Glutamatergic neuron (in vitro differentiated cells): ENCODE results near the gene ZNRF1. TPM values are rescaled to one million over a fixed set of nuclear protein-coding genes. Genes with fewer than 3 reads are reported as not detected.
"Not testable (repeated sequence)": the region's sequence is repeated elsewhere in the genome, so short reads cannot be mapped to it uniquely, and the experiment has no call there.

Experiments used
- DNase-seq: peaks from one replicate; pipeline ENCODE4 v3.0.0; 2022
- H3K27ac Mint-ChIP-seq: one replicate; pipeline ENCODE4 v1.8.0; 2020; ENCODE audit warnings: mild to moderate bottlenecking, mixed read lengths, inconsistent platforms; ENCODE audit not compliant: unreplicated experiment
- H3K27me3 Mint-ChIP-seq: one replicate; pipeline ENCODE4 v1.8.0; 2020; ENCODE audit warnings: mild to moderate bottlenecking, moderate library complexity, mixed read lengths, inconsistent platforms; ENCODE audit not compliant: unreplicated experiment
- H3K36me3 Mint-ChIP-seq: one replicate; pipeline ENCODE4 v1.8.0; 2020; ENCODE audit warnings: mild to moderate bottlenecking, mixed read lengths, inconsistent platforms; ENCODE audit not compliant: unreplicated experiment
- H3K4me1 Mint-ChIP-seq: one replicate; pipeline ENCODE4 v1.8.0; 2020; ENCODE audit warnings: mild to moderate bottlenecking, low read depth, mixed read lengths, inconsistent platforms; ENCODE audit not compliant: unreplicated experiment
- H3K4me3 Mint-ChIP-seq: one replicate; pipeline ENCODE4 v1.8.0; 2020; ENCODE audit warnings: mild to moderate bottlenecking, mixed read lengths, inconsistent platforms; ENCODE audit not compliant: unreplicated experiment
- H3K9me3 Mint-ChIP-seq: one replicate; pipeline ENCODE4 v1.8.0; 2020; ENCODE audit warnings: mild to moderate bottlenecking, moderate library complexity, mixed read lengths, inconsistent platforms; ENCODE audit not compliant: unreplicated experiment
- CTCF ChIP-seq: fragments of 200-600 bp; sonication (generic); IDR thresholded peaks from one replicate; pipeline ENCODE4 v1.5.0; 2021; ENCODE audit not compliant: partially characterized antibody, unreplicated experiment
- total RNA-seq: library from RNA; stranded (reverse); fragmentation: NEBNext Ultra II Directional; extraction: Animal tissue kit (Norgen Biotek cat#: 25700); gene quantifications from one replicate; pipeline ENCODE4 v1.2.1, GENCODE V29; 2021; ENCODE audit not compliant: unreplicated experiment

The ZNRF1 gene
- total RNA-seq, 1 donor from 2014 or later, result 55.3 TPM

- H3K27me3 Mint-ChIP-seq, result no peaks in the 10 kb centered on the region
- peak within 1 kb of the TSS; percentile 73 for H3K27ac Mint-ChIP-seq
- no peaks in the 10 kb centered on the region for H3K9me3 Mint-ChIP-seq
- no peaks in the 10 kb centered on the region for H3K36me3 Mint-ChIP-seq
- no peak for TF ChIP-seq CTCF
- peak; percentile 98 for DNase-seq
- peaks cover 1% of the 10 kb centered on the region for H3K4me1 Mint-ChIP-seq
- H3K4me3 Mint-ChIP-seq, result peak within 1 kb of the TSS; percentile 87
Measured at GRCh38 chr16:74984529-74985296, 14.1 kb upstream of the ZNRF1 start, which contains the start of gene WDR59. WDR59 (minus strand) TSS chr16:74985123; CDS start chr16:74985017, 106 bp downstream.

GRCh38 chr16:74987027-74987681 lies 11.7 kb upstream of the ZNRF1 start:
- Mint-ChIP-seq H3K27me3 (no peaks in the 10 kb centered on the region), H3K9me3 (peaks cover 2% of the 10 kb centered on the region), H3K36me3 (no peaks in the 10 kb centered on the region), H3K27ac (no peak overlapping the region), H3K4me1 (peaks cover 1% of the 10 kb centered on the region), H3K4me3 (no peak overlapping the region)
- no peak for DNase-seq
- TF ChIP-seq CTCF, result no peak

GRCh38 chr16:74989864-74990263 lies 9.0 kb upstream of the ZNRF1 start:
- not testable (repeated sequence) for DNase-seq, H3K4me1 Mint-ChIP-seq, H3K36me3 Mint-ChIP-seq, H3K9me3 Mint-ChIP-seq, H3K27me3 Mint-ChIP-seq, H3K27ac Mint-ChIP-seq, H3K4me3 Mint-ChIP-seq

GRCh38 chr16:74990832-74991231 lies 8.0 kb upstream of the ZNRF1 start:
- Mint-ChIP-seq H3K9me3 (peaks cover 2% of the 10 kb centered on the region), H3K4me3 (no peak overlapping the region), H3K36me3 (no peaks in the 10 kb centered on the region), H3K27ac (no peak overlapping the region), H3K27me3 (no peaks in the 10 kb centered on the region), H3K4me1 (no peaks in the 10 kb centered on the region)
- no peak for DNase-seq
- TF ChIP-seq CTCF, result no peak

GRCh38 chr16:74991268-74991592 lies 7.6 kb upstream of the ZNRF1 start:
- no peak overlapping the region for H3K27ac Mint-ChIP-seq
- no peak overlapping the region for H3K4me3 Mint-ChIP-seq
- no peaks in the 10 kb centered on the region for H3K27me3 Mint-ChIP-seq
- H3K4me1 Mint-ChIP-seq, result no peaks in the 10 kb centered on the region
- peaks cover 2% of the 10 kb centered on the region for H3K9me3 Mint-ChIP-seq
- H3K36me3 Mint-ChIP-seq, result no peaks in the 10 kb centered on the region
- no peak for TF ChIP-seq CTCF
- DNase-seq, result no peak
